HUES48 (cell line): ENCODE results near the gene CEMIP.

Source experiments
- H3K27ac ChIP-seq: one replicate; pipeline ENCODE4 v1.7.0; 2013; ENCODE audit warnings: low read depth, low read length, inconsistent platforms
- H3K27me3 ChIP-seq: 2 replicates; pipeline ENCODE4 v1.6.1; 2013; ENCODE audit warnings: mild to moderate bottlenecking, low read length; ENCODE audit not compliant: control insufficient read depth, insufficient read depth
- H3K36me3 ChIP-seq: 2 replicates; pipeline ENCODE4 v1.6.1; 2013; ENCODE audit warnings: low read length; ENCODE audit not compliant: control insufficient read depth, insufficient read depth
- H3K4me1 ChIP-seq: 2 replicates; pipeline ENCODE4 v1.6.1; 2013; ENCODE audit warnings: mild to moderate bottlenecking, low read length; ENCODE audit not compliant: control insufficient read depth, insufficient read depth
- H3K4me3 ChIP-seq: 2 replicates; pipeline ENCODE4 v1.5.1; 2013; ENCODE audit warnings: mild to moderate bottlenecking, low read depth, low read length
- H3K9ac ChIP-seq: 2 replicates; pipeline ENCODE4 v1.6.1; 2013; ENCODE audit warnings: mild to moderate bottlenecking, low read depth, low read length, moderate library complexity
- H3K9me3 ChIP-seq: 2 replicates; pipeline ENCODE4 v1.6.1; 2013; ENCODE audit warnings: low read length; ENCODE audit not compliant: control insufficient read depth, insufficient read depth

The CEMIP gene

GRCh38 chr15:80906159-80906766 is 127.1 kb downstream of the CEMIP start:
- no peak overlapping the region for H3K9ac ChIP-seq
- no peaks in the 10 kb centered on the region for H3K36me3 ChIP-seq
- no peak overlapping the region for H3K27ac ChIP-seq
- H3K27me3 ChIP-seq: no peaks in the 10 kb centered on the region
- no peaks in the 10 kb centered on the region for H3K9me3 ChIP-seq
- H3K4me1 ChIP-seq: no peaks in the 10 kb centered on the region
- no peak overlapping the region for H3K4me3 ChIP-seq

GRCh38 chr15:80911821-80912220 is 132.7 kb downstream of the CEMIP start:
- H3K9me3 ChIP-seq: no peaks in the 10 kb centered on the region
- H3K4me1 ChIP-seq: peaks cover 7% of the 10 kb centered on the region
- H3K27ac ChIP-seq: no peak overlapping the region
- H3K4me3 ChIP-seq: no peak overlapping the region
- no peaks in the 10 kb centered on the region for H3K36me3 ChIP-seq
- H3K9ac ChIP-seq: no peak overlapping the region
- no peaks in the 10 kb centered on the region for H3K27me3 ChIP-seq

- Histone ChIP-seq H3K27me3 (no peaks in the 10 kb centered on the region), H3K4me3 (no peak overlapping the region), H3K27ac (no peak overlapping the region), H3K9me3 (no peaks in the 10 kb centered on the region), H3K4me1 (peaks cover 7% of the 10 kb centered on the region), H3K9ac (no peak overlapping the region), H3K36me3 (no peaks in the 10 kb centered on the region)
These were observed 133.5 kb downstream of the CEMIP start for GRCh38 chr15:80912673-80913072.

- Histone ChIP-seq H3K9ac (no peak overlapping the region), H3K9me3 (no peaks in the 10 kb centered on the region), H3K27me3 (no peaks in the 10 kb centered on the region), H3K4me1 (peaks cover 7% of the 10 kb centered on the region), H3K36me3 (no peaks in the 10 kb centered on the region), H3K27ac (no peak overlapping the region), H3K4me3 (no peak overlapping the region)
These were observed 134.4 kb downstream of the CEMIP start for GRCh38 chr15:80913541-80913940.

DNA sequence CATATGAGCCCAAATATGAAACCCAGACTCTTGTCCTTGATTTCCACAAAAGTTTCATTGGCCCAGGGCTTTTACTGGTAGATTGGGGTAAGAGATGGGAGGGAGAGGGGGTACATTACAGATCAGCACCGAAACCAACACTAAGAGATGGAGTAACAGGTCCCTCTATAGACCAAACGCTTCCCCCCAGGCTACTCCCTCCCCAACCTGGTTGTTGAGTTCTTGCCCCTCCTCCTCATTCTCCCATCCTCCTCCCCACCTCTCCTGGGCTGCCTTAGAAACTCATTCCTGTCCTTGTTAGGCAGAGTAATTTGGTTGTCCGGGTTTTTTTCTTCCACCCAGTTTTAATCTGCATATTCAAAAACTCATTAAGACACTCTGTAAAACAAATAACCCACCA is 136.3 kb downstream of the CEMIP start:
- no peak overlapping the region for H3K4me3 ChIP-seq
- H3K27me3 ChIP-seq: no peaks in the 10 kb centered on the region
- no peaks in the 10 kb centered on the region for H3K9me3 ChIP-seq
- no peak overlapping the region for H3K9ac ChIP-seq
- no peaks in the 10 kb centered on the region for H3K36me3 ChIP-seq
- H3K27ac ChIP-seq: no peak overlapping the region
- H3K4me1 ChIP-seq: peaks cover 7% of the 10 kb centered on the region

DNA sequence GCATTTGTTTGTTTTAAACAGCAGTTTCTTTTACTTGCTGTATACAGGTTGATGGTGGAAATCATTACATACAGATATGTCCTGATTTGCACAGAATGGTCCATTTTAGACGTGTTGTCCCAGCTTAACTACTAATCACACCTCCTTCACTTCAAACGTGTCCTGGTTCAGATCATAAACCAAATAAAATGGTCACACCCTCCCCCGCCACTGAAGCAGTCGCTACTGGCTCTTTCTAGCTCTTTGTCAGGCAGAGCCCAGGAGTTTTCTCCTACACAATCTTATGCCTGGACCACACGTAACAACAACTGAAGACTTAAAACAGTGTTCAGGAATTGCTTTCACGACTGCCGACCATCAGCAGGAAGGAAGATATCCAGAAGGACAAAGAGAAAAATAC is 136.9 kb downstream of the CEMIP start:
- Histone ChIP-seq H3K4me3 (no peak overlapping the region), H3K4me1 (peaks cover 7% of the 10 kb centered on the region), H3K27me3 (no peaks in the 10 kb centered on the region), H3K9ac (no peak overlapping the region), H3K9me3 (no peaks in the 10 kb centered on the region), H3K27ac (no peak overlapping the region), H3K36me3 (no peaks in the 10 kb centered on the region)

DNA sequence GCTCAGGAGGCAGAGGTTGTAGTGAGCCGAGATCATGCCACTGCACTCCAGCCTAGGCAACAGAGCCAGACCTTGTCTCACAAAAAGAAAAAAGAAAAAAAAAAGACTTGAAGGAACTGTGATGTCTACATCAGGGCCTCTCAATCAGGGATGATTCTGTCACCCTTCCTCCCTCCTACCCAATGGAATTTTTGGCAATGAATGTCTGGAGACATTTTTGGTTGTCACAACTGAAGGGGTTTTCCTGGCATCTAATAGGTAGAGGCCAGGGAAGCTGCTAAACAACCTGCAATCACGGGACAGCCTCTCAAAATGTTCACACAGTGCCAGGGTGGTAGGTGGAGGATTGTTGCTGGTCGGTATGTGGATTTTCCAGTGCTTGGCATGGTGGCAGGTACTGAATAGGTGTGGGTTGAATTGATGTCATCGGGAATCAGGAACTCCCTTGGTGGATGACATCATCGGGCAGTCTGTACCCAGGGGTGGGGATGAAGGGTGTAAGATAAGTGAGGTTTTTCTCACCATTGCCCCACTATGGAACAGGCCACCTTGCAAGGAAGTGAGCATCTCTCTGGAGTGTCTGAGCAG is 139.1 kb downstream of the CEMIP start:
- peaks cover 7% of the 10 kb centered on the region for H3K4me1 ChIP-seq
- H3K4me3 ChIP-seq: no peak overlapping the region
- no peak overlapping the region for H3K27ac ChIP-seq
- no peak overlapping the region for H3K9ac ChIP-seq
- H3K27me3 ChIP-seq: no peaks in the 10 kb centered on the region
- H3K9me3 ChIP-seq: no peaks in the 10 kb centered on the region
- no peaks in the 10 kb centered on the region for H3K36me3 ChIP-seq

- H3K36me3 ChIP-seq: no peaks in the 10 kb centered on the region
- peaks cover 7% of the 10 kb centered on the region for H3K4me1 ChIP-seq
- no peak overlapping the region for H3K4me3 ChIP-seq
- H3K9ac ChIP-seq: no peak overlapping the region
- no peaks in the 10 kb centered on the region for H3K9me3 ChIP-seq
- H3K27me3 ChIP-seq: no peaks in the 10 kb centered on the region
- H3K27ac ChIP-seq: no peak overlapping the region
These were observed 141.1 kb downstream of the CEMIP start for GRCh38 chr15:80920271-80920699.

DNA sequence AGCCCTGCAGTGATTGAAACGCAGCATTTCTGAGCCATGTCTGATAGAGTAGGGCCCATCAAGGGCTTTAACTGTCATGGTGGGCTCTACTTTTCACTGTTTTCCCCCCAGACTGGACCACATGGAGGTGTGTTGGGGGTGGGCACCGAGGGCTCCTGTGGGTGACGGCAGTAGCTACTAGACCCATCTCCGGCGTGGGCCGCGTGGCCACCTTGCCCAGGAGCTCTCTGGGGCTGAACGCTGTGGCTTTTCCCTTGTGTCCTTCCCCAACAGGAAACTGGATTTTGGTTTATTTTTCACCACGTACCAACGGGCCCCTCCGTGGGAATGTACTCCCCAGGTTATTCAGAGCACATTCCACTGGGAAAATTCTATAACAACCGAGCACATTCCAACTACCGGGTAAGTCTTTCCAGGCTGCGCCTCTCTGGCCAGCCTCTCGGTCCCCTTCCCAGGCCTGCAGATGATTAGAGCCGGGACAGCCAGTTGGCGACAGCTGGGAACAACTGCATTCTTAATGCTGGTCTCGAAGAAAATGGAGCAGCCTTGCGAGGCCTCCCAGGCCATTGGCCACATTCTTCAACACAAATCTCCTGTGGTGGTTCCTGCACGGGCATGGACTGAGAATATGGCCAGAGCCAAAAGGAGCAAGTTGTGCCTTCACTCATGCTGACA is 142.7 kb downstream of the CEMIP start:
- Histone ChIP-seq H3K36me3 (no peaks in the 10 kb centered on the region), H3K4me1 (no peaks in the 10 kb centered on the region), H3K27me3 (no peaks in the 10 kb centered on the region), H3K9ac (no peak overlapping the region), H3K4me3 (no peak overlapping the region), H3K27ac (no peak overlapping the region), H3K9me3 (no peaks in the 10 kb centered on the region)

- no peak overlapping the region for H3K4me3 ChIP-seq
- no peak overlapping the region for H3K27ac ChIP-seq
- no peaks in the 10 kb centered on the region for H3K4me1 ChIP-seq
- no peaks in the 10 kb centered on the region for H3K27me3 ChIP-seq
- no peak overlapping the region for H3K9ac ChIP-seq
- no peaks in the 10 kb centered on the region for H3K36me3 ChIP-seq
- H3K9me3 ChIP-seq: no peaks in the 10 kb centered on the region
These were observed 144.5 kb downstream of the CEMIP start for GRCh38 chr15:80923668-80924067.

- Histone ChIP-seq H3K27ac (no peak overlapping the region), H3K4me3 (no peak overlapping the region), H3K9me3 (no peaks in the 10 kb centered on the region), H3K4me1 (no peaks in the 10 kb centered on the region), H3K27me3 (no peaks in the 10 kb centered on the region), H3K9ac (no peak overlapping the region), H3K36me3 (no peaks in the 10 kb centered on the region)
These were observed 145.1 kb downstream of the CEMIP start for GRCh38 chr15:80924278-80924677.
